ENCODE data around the gene TMEM219.

GRCh38 chr16:29994600-29995323 lies 32.9 kb downstream of the TMEM219 start:
- TF ChIP-seq, protein P1, sequence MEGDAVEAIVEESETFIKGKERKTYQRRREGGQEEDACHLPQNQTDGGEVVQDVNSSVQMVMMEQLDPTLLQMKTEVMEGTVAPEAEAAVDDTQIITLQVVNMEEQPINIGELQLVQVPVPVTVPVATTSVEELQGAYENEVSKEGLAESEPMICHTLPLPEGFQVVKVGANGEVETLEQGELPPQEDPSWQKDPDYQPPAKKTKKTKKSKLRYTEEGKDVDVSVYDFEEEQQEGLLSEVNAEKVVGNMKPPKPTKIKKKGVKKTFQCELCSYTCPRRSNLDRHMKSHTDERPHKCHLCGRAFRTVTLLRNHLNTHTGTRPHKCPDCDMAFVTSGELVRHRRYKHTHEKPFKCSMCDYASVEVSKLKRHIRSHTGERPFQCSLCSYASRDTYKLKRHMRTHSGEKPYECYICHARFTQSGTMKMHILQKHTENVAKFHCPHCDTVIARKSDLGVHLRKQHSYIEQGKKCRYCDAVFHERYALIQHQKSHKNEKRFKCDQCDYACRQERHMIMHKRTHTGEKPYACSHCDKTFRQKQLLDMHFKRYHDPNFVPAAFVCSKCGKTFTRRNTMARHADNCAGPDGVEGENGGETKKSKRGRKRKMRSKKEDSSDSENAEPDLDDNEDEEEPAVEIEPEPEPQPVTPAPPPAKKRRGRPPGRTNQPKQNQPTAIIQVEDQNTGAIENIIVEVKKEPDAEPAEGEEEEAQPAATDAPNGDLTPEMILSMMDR (IDR thresholded peaks at IDR 0.05; ENCODE audit: insufficient read depth, low read length): no peak
- TF ChIP-seq, protein P2, sequence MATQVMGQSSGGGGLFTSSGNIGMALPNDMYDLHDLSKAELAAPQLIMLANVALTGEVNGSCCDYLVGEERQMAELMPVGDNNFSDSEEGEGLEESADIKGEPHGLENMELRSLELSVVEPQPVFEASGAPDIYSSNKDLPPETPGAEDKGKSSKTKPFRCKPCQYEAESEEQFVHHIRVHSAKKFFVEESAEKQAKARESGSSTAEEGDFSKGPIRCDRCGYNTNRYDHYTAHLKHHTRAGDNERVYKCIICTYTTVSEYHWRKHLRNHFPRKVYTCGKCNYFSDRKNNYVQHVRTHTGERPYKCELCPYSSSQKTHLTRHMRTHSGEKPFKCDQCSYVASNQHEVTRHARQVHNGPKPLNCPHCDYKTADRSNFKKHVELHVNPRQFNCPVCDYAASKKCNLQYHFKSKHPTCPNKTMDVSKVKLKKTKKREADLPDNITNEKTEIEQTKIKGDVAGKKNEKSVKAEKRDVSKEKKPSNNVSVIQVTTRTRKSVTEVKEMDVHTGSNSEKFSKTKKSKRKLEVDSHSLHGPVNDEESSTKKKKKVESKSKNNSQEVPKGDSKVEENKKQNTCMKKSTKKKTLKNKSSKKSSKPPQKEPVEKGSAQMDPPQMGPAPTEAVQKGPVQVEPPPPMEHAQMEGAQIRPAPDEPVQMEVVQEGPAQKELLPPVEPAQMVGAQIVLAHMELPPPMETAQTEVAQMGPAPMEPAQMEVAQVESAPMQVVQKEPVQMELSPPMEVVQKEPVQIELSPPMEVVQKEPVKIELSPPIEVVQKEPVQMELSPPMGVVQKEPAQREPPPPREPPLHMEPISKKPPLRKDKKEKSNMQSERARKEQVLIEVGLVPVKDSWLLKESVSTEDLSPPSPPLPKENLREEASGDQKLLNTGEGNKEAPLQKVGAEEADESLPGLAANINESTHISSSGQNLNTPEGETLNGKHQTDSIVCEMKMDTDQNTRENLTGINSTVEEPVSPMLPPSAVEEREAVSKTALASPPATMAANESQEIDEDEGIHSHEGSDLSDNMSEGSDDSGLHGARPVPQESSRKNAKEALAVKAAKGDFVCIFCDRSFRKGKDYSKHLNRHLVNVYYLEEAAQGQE (IDR thresholded peaks at IDR 0.05; ENCODE audit: insufficient replicate concordance, low read depth): no peak
- TF ChIP-seq POLR2AphosphoS5 (IDR thresholded peaks at IDR 0.05; ENCODE audit: low read depth): no peak; the same call in 1 of the 2 replicates
- no peak for TF ChIP-seq GABPA (IDR thresholded peaks at IDR 0.05; ENCODE audit: low read depth)
- no peak for TF ChIP-seq SPI1 (IDR thresholded peaks at IDR 0.05; ENCODE audit: borderline replicate concordance, low read depth)
